NCI-H2227 (cell line): Measurements from ENCODE around the gene TRIM46.
"Not testable (repeated sequence)": the region's sequence is repeated elsewhere in the genome, so short reads cannot be mapped to it uniquely, and the experiment has no call there.

ENCODE experiments used
- DNase-seq: peaks from one replicate; lab custom pipeline; 2025; ENCODE audit not compliant: unreplicated experiment; lab: John Stamatoyannopoulos, UW

Gene TRIM46

GRCh38 chr1:155226188-155226909 lies 52.7 kb downstream of the TRIM46 start:
- DNase-seq: peak; percentile 74

DNA sequence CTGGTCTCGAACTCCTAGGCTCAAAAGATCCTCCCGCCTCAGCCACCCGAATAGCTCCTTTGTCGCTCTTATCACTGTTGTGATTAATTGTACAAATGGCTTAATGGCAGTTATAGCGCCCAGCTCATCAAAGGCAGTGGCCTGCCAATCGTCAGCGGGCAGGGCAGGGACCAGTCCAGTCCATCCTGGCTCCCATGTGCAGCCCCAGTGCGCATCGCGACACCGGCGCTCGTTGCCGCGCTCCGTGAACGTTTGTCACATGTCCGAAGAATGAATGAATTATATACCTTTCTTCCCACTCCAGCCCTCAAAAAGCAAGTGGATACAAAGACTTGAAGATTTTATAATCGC lies 53.2 kb downstream of the TRIM46 start:
- DNase-seq: peak; percentile 80

DNA sequence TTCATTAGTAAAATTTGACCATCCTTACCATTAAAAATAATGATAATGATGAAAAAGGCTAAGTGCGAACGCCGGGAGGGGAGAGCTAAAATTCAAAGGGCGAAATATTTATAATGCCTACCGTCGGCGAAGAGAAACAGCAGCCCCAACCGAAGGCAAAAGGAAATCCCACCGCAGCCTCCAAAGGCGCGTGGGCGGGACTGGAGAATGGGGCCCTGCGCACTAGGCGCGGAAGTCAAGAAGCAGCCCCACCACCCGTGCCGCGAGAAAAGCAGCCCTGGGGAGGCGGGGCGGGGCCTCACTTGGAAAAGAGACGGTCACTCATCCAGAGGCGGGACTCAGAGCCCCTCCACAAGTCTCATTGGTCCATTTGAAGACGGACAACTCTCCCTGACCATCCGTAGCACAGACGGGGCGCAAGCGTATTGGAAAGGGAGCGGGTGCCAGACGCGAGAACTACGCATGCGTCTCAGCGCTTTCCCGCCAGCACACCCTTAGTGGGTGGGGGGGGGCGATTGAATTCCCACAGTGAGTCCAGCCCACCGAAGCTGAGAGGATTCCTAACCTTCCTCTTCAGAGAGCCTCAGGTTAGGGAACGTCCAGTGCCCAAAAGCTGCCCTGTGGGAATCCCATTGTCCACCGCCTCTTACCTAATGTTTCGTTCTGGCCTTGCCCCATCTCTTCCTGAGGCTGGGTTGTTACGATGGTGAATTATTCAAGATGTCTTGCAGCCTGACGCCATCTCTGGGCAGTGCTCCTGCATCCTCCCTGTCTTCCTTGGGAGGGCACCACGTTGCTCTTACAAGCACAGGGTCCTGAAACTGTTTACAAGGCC lies 53.8 kb downstream of the TRIM46 start:
- DNase-seq: peak; percentile 99

- no peak for DNase-seq
Observed at GRCh38 chr1:155228096-155228427, 54.4 kb downstream of the TRIM46 start.

DNA sequence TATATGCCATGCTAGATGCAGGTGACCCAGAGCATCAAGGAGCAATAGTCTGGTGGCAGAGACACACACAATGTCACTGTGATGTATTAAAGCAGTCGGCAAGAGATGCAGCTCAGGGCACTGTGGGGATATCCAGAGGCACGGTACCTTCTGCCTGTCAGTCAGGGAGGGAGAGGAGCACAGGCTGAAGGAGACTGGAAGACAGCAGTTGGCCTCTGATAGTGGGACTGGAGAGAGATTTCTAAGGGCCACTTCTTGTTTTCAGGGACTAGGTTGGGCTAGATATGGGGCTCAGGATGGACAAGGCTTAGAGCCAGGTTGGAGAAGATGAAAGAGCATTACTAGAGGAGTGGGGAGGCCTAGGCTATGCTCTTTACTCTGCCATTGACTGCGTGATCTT lies 57.7 kb downstream of the TRIM46 start:
- not testable (repeated sequence) for DNase-seq

DNA sequence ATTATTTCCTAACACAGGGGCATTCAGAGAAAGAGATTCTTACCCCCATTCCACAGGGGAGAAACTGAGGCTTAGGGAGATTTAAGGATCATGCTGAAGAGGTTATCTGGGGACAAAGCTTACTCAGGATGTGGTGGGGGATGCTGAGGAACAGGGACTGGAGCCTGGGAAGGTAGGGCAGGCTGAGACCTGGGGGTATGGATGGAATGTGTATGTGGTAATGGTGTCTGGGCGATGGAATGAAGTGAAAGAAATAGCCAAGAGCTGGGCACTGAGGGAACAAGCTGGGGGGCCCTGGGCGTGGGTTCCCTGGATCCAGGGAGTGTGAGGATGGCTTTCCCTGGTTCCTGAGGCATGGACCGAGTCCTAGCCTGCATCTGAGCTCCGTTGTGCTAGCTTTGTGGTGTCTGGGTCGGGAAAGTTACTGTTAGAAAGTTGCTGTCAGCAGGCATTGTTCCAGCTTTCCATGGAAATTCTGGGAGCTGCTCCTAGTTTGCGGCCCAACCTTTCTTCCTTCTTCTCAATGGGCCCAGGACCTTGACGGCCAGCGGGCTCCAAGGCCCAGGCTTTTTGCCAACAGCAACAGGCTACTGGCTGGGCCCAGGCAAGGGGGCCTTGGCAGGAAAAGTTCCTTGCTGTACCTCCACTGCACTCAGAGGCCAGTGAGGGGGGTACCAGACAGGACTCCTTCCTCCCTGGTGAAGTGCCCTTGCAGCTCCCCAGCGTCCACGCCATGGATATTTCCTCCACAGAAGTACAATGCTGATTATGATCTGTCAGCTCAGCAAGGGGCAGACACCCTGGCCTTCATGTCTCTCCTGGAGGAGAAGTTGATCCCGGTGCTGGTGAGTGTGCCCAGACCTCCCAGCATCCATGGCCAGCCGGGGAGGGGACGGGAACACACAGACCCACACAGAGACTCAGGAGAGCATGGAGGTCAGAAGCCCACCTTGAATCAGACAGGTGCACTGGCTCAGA lies 58.6 kb downstream of the TRIM46 start:
- not testable (repeated sequence) for DNase-seq

GRCh38 chr1:155233502-155233901 lies 59.9 kb downstream of the TRIM46 start:
- not testable (repeated sequence) for DNase-seq
